ENCODE data around the gene PCYT2.
A peak's percentile ranks its signal among the peaks of the same experiment; 100 is the strongest.
"Not testable (repeated sequence)": the region's sequence is repeated elsewhere in the genome, so short reads cannot be mapped to it uniquely, and the experiment has no call there.

The PCYT2 gene

GRCh38 chr17:81911277-81911961, at the start of gene PCYT2:
Gene PCYT2, minus strand, starts transcription at chr17:81911399. Its CDS starts 44 bp downstream, at chr17:81911355.
- DNase-seq (ENCODE audit: low read depth in 2 of 2): peak; percentile 90 to 93

GRCh38 chr17:81960130-81960958, 49.1 kb upstream of the PCYT2 start:
- no peak for DNase-seq (ENCODE audit: low read depth in 2 of 2)

GRCh38 chr17:81959362-81960129, 48.3 kb upstream of the PCYT2 start:
- peak in 1 of 2 donors; percentile 69 for DNase-seq (ENCODE audit: low read depth in 2 of 2)

- DNase-seq (ENCODE audit: low read depth in 2 of 2): no peak
These were observed 47.6 kb upstream of the PCYT2 start for GRCh38 chr17:81958633-81959342.

- DNase-seq (ENCODE audit: low read depth in 2 of 2): no peak
These were observed 46.7 kb upstream of the PCYT2 start for GRCh38 chr17:81957691-81958432.

- no peak for DNase-seq (ENCODE audit: low read depth in 2 of 2)
These were observed 45.7 kb upstream of the PCYT2 start for GRCh38 chr17:81956607-81957589.

- no peak for DNase-seq (ENCODE audit: low read depth in 2 of 2)
These were observed 44.8 kb upstream of the PCYT2 start for GRCh38 chr17:81955756-81956544.

GRCh38 chr17:81955058-81955681, 44.0 kb upstream of the PCYT2 start:
- DNase-seq (ENCODE audit: low read depth in 2 of 2): no peak

- no peak for DNase-seq (ENCODE audit: low read depth in 2 of 2)
These were observed 43.2 kb upstream of the PCYT2 start for GRCh38 chr17:81954131-81955057.

- DNase-seq (ENCODE audit: low read depth in 2 of 2): not testable (repeated sequence)
These were observed 42.2 kb upstream of the PCYT2 start for GRCh38 chr17:81953443-81953842.

- no peak for DNase-seq (ENCODE audit: low read depth in 2 of 2)
These were observed 41.6 kb upstream of the PCYT2 start for GRCh38 chr17:81952792-81953228.

- DNase-seq (ENCODE audit: low read depth in 2 of 2): no peak
These were observed 40.8 kb upstream of the PCYT2 start for GRCh38 chr17:81951785-81952684.

- no peak for DNase-seq (ENCODE audit: low read depth in 2 of 2)
These were observed 39.3 kb upstream of the PCYT2 start for GRCh38 chr17:81950501-81950900.

GRCh38 chr17:81948635-81949378, 37.6 kb upstream of the PCYT2 start:
- no peak for DNase-seq (ENCODE audit: low read depth in 2 of 2)

- DNase-seq (ENCODE audit: low read depth in 2 of 2): no peak
These were observed 36.0 kb upstream of the PCYT2 start, which contains the start of gene MYADML2 for GRCh38 chr17:81947189-81947588. Gene MYADML2, minus strand, starts transcription at chr17:81947233. Its CDS starts 5,492 bp downstream, at chr17:81941741.
